Measurements from ENCODE around the gene GPATCH1.
"Not testable (repeated sequence)": the region's sequence is repeated elsewhere in the genome, so short reads cannot be mapped to it uniquely, and the experiment has no call there.

The GPATCH1 gene

GRCh38 chr19:33118643-33119042 is 37.7 kb downstream of the GPATCH1 start:
- no peak for DNase-seq (ENCODE audit: low spot score)

DNA sequence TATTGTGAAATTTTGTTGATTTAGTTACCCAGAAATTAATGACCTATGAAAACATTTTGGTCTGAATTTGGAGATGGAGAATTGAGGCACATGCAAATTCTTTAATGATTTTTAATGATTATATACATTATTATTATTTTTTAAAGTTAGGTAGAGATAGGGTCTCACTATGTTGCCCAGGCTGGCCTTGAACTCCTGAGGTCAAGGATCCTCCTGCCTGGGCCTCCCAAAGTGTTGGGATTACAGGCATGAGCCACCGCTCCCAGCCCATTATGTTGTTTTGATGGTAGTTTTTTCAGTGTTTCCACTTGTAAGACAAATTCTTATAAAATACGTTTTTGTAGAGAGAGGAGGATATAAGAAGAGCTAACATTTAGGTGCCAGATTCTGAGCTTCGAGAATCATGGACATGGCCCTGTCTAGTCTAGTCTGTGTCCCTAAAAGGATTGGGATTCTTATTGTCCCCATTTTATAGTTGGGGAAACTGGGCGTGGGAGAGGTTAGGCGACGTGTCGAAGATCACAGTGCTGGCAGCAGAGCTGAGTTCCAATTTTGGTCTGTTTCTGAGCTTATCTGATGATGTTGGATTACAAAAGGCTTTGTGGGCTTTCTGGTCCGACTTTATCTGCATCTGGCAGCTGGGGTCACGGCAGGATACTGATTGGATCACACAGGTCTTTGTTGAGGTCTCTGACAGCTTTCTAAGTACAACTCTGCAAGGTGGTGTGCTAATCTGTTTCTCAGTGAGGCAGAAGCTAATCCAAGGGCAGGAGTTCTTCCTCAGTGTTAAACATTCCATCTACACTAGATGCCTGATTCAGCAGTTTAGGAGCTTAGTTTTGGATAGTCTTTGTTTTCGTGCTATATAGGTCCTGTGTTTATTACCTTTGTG is 43.5 kb downstream of the GPATCH1 start:
- DNase-seq (ENCODE audit: low spot score), result no peak

DNA sequence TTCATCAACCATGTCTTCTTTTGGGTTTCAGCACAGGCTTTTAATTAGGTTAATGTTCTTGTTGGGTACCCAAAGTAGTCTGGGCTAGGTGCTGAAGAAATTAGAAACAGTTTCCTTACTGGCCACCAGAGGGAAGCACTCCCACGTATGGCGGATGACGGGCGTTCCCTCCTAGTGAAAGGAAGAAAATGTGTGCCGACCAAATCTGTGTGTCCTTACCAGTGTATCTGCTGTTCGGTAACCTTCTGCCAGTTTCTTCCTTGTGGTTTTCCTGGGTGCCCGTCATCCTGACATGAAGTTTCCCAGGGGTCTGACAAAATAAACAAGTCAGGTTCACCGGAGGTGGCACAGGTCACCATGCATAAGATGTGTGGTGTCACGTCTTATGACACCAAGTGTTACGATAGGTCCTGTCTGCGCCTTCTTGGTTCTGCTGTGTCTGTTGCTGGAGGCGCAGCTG is 45.0 kb downstream of the GPATCH1 start:
- peak; percentile 83 for DNase-seq (ENCODE audit: low spot score)

DNA sequence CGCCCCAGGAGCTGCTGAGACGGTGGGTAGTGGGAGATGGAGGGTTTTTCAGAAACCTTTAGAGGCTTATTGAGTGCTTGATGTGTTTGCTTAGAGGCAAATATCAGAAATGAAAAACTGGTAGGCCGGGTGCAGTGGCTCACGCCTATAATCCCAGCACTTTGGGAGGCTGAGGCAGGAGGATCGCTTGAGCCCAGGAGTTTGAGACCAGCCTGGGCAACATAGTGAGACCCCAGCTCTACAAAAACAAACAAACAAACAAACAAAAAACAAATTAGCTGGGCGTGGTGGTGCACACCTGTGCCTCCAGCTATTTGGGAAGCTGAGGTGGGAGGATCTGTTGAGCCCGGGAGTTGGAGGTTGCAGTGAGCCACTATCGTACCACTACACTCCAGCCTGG is 45.7 kb downstream of the GPATCH1 start:
- not testable (repeated sequence) for DNase-seq (ENCODE audit: low spot score)

GRCh38 chr19:33129901-33130300 is 48.9 kb downstream of the GPATCH1 start:
- DNase-seq (ENCODE audit: low spot score), result no peak

- DNase-seq (ENCODE audit: low spot score), result no peak
Observed at GRCh38 chr19:33130433-33130832, 49.5 kb downstream of the GPATCH1 start.

DNA sequence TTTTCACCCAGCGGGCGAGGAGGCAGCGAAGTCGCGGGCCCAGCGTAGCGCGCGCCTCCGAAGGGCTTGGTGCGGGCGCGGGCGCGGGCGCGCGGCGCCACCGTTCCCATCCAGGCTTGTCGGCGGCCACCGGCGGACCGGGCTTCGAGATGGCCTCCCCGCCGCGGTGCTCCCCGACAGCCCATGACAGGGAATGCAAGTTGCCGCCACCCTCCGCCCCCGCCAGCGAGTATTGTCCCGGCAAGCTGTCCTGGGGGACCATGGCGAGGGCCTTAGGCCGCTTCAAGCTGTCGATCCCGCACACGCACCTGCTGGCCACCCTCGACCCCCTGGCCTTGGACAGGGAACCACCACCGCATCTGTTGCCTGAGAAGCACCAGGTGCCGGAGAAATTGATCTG is 51.0 kb downstream of the GPATCH1 start, which contains the start of gene WDR88:
Gene WDR88, plus strand, starts transcription at position 94 of the 400 bp plus-strand sequence. Its CDS starts 56 bp downstream, at position 150.
- no peak for DNase-seq (ENCODE audit: low spot score)

DNA sequence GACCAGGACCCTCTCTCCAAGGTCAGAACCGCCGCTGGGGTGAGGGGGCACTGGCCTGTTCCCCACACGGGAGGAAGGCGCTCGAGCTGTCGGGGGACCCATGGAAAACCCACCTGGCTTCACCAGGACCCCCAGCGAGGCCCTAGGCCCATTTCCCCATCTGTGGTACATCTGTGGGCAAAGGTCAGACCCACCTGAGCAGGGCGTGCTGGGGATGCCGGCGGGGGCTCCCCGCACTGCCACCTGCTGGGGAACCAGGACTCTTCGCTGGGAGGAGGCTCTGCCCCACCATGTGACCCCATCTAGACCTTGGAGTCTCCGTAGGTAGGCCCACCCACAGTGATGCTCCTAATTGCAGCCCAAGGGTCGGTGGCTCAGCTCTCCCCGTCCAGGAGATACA is 51.4 kb downstream of the GPATCH1 start:
- DNase-seq (ENCODE audit: low spot score), result no peak

GRCh38 chr19:33133438-33134031 is 52.6 kb downstream of the GPATCH1 start:
- DNase-seq (ENCODE audit: low spot score), result no peak

DNA sequence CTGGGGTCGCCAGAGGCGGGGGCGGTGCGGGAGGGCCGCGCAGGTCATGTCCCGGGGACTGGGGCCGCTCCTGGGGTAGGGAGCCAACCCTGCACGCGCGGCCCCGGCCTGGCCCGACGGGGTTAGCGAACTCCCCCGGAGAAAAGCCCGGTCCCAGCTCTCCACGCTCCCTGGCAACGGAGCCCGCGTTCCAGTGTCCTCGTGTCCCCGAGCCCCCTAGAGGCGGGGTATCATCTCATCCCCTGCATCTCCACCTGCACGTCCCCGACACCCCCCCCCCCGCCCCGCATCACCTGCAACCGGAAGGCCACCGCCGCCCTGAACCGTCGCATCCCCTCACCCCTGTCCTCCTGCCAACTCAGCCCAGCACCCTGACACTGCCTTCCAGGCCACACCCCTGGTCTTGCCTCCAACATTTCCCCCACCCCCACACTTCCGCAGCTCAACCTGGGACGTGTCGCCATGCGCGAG is 53.6 kb downstream of the GPATCH1 start:
- no peak for DNase-seq (ENCODE audit: low spot score)

GRCh38 chr19:33139165-33139564 is 58.2 kb downstream of the GPATCH1 start:
- DNase-seq (ENCODE audit: low spot score), result no peak

DNA sequence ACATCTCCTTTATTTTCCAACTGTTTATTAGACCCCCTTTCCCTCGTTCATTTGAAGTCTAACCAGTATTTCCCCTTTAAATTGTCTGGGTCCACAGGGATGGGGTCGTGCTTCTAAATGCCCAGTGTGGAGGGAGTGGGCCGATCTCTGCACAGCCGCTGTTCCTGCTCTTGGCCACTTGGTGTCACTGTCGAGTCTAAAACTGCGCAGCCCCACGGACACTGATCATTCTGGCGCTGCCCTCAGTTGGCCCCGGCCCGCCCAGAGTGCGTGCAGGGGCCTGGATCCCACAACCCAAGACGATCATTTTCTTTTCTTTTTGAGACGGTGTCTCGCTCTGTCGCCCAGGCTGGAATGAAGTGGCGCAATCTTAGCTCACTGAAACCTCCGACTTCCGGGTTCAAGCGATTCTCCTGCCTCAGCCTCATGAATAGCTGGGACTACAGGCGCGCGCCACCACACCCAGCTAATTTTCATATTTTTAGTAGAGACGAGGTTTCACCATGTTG is 63.0 kb downstream of the GPATCH1 start:
- peak; percentile 80 for DNase-seq (ENCODE audit: low spot score)

DNA sequence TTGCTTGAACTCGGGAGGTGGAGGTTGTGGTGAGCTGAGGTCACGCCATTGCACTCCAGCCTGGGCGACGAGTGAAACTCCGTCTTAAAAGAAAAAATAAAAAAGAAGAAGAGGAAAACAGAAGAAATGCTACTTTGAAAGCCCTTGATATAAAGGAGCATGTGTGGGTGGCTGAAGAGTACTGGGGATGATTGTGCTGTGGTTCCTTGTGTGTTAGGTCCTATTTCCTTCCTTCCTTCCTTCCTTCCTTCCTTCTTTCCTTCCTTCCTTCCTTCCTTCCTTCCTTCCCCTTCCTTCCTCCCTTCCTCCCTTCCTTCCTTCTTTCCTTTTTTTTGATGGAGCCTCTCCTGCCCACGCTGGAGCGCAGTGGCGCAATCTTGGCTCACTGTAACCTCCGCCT is 65.2 kb downstream of the GPATCH1 start:
- no peak for DNase-seq (ENCODE audit: low spot score)

- DNase-seq (ENCODE audit: low spot score), result no peak
Observed at GRCh38 chr19:33147538-33147937, 66.6 kb downstream of the GPATCH1 start.

GRCh38 chr19:33150852-33151518 is 70.0 kb downstream of the GPATCH1 start:
- no peak for DNase-seq (ENCODE audit: low spot score)

- DNase-seq (ENCODE audit: low spot score), result no peak
Observed at GRCh38 chr19:33152176-33152575, 71.2 kb downstream of the GPATCH1 start.

- not testable (repeated sequence) for DNase-seq (ENCODE audit: low spot score)
Observed at GRCh38 chr19:33152625-33153024, 71.6 kb downstream of the GPATCH1 start.

GRCh38 chr19:33154313-33154712 is 73.3 kb downstream of the GPATCH1 start:
- not testable (repeated sequence) for DNase-seq (ENCODE audit: low spot score)

DNA sequence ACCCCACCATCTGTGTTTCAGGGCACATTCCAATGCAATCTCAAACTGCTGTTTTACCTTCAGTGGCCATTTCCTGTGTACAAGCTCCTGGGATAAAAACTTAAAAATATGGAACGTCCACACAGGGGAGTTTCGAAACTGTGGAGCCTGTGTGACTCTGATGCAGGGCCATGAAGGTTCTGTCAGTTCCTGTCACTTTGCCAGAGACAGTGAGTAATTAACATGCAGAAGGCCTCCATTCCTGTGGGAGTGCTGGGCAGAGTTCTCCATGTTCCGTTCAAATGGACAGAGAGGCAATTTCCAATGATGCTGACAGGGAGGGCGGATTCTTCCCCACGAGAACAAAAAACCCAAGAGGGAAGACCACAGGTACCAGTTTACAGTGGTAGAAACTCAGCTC is 75.4 kb downstream of the GPATCH1 start:
- DNase-seq (ENCODE audit: low spot score), result no peak

GRCh38 chr19:33157906-33158305 is 76.9 kb downstream of the GPATCH1 start:
- DNase-seq (ENCODE audit: low spot score), result no peak

GRCh38 chr19:33158365-33158764 is 77.4 kb downstream of the GPATCH1 start:
- DNase-seq (ENCODE audit: low spot score), result no peak

- DNase-seq (ENCODE audit: low spot score), result no peak
Observed at GRCh38 chr19:33159149-33159548, 78.2 kb downstream of the GPATCH1 start.
